Kidney glomerular epithelial cell (primary cell): Measurements from ENCODE around the gene DENND5A.
"Not testable (repeated sequence)": the region's sequence is repeated elsewhere in the genome, so short reads cannot be mapped to it uniquely, and the experiment has no call there.

Experiments used
- DNase-seq: peaks from one replicate; lab custom pipeline; 2025; lab: John Stamatoyannopoulos, UW

The DENND5A gene

DNA sequence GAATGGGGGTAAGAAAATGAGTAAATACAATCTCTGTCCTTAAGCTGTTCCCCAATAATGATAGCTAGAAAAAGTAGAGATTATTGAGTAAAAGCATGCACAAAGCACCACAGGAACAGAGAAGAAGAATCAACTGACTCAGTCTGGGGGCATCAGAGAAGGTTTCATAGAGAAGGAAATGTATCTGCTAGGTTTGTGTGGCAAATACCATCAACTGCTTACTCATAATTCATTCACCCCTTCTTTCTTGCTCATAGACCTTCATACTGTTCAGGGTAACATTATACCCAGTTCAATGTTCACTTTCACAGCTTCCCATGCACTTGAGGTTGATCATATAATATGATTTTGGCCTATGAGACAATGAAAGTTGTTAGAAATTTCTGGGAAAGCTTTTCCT lies 88.6 kb downstream of the DENND5A start:
- no peak for DNase-seq

- DNase-seq = no peak
Measured at GRCh38 chr11:9176136-9176535, 89.0 kb downstream of the DENND5A start.

DNA sequence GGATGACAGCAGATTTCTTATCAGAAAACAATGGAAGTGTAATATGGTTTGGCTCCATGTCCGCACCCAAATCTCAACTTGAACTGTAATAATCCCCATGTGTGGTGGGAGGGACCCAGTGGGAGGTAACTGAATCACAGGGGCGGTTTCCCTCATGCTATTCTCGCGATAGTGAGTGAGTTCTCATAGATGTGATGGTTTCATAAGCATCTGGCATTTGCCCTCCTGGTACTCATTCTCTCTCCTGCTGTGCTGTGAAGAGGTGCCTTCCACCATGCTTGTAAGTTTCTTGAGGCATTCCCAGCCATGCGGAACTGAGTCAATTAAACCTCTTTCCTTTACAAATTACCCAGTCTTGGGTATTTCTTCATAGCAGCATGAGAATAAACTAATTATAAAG lies 92.8 kb downstream of the DENND5A start:
- no peak for DNase-seq

DNA sequence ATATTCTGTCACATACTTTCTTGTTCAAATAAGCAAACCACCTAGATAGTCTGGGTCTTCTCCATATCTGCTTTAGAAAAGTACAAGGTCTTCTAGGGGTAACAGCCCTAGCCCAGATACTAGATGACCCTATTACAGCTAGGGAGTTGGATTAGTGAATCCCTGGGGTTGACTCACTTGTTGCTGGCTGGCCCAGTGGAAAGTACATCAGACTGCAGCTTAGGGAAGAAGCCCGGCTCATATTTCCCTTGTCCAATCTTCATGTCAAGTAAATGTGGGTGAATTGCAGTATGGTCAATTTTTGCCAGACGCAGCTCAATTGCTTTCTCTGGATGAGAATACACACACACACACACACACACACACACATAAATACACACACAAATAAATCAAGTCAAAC lies 94.7 kb downstream of the DENND5A start:
- no peak for DNase-seq

- DNase-seq = peak; percentile 28
Measured at GRCh38 chr11:9169595-9170295, 95.4 kb downstream of the DENND5A start.

DNA sequence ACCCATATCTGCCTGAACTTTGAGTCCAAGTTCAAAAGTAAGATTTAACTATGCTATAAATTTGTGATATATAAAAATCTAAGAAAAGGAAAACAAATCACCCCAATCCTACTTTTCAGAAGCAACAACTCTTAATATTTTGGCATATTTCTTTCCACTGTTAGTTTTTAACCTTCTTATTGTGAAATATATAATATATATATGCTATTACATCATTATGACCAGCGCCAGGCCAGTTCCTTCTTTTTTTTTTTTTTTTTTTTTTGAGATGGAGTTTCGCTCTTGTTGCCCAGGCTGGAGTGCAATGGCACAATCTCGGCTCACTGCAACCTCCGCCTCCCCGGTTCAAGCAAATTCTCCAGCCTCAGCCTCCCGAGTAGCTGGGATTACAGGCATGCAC lies 103.2 kb downstream of the DENND5A start:
- DNase-seq = not testable (repeated sequence)

DNA sequence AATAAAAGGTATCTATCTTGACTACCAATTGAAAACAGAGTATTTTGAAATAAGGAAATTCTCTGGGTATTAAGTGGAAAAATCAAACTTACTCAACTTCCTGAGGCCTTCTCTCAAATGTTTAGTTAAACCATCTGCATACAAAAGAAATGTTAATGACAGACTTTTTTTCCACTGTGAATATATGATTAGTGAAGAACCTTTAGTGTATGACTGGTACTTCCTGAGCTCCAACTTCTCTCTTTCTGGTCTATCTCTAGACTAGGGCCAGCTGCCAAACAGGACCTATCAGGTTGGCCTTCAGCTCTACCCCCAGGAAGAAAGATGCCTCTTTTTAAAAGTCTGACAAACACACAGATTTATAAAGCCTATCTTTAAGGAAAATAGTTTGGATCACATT lies 105.0 kb downstream of the DENND5A start:
- DNase-seq = no peak

GRCh38 chr11:9158898-9159391 lies 106.2 kb downstream of the DENND5A start:
- DNase-seq = no peak

DNA sequence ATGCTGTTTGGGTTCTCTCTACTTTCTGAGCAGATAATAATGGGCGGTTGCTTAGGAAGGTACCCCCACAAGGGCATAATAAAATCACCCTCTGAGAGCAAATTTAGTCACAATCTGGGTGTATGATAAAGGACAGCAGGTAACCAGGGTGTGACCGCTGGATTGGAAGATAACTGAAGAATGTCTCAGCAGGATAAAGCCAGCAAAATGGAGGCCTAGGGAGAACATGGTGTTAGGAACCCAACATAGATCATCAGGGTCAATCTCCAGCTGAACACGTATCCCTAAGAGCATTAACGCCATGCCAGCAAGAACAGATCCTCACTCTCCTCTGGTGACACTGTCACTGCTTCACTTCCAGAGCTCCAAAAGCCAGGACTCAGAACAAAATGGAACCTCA lies 109.2 kb downstream of the DENND5A start:
- no peak for DNase-seq

- DNase-seq = no peak
Measured at GRCh38 chr11:9153651-9154050, 111.5 kb downstream of the DENND5A start.

GRCh38 chr11:9151631-9152030 lies 113.5 kb downstream of the DENND5A start:
- DNase-seq = no peak

GRCh38 chr11:9150926-9151325 lies 114.2 kb downstream of the DENND5A start:
- no peak for DNase-seq

GRCh38 chr11:9150501-9150900 lies 114.6 kb downstream of the DENND5A start:
- peak; percentile 26 for DNase-seq

GRCh38 chr11:9148727-9149126 lies 116.4 kb downstream of the DENND5A start:
- DNase-seq = no peak

GRCh38 chr11:9148035-9148434 lies 117.1 kb downstream of the DENND5A start:
- no peak for DNase-seq

DNA sequence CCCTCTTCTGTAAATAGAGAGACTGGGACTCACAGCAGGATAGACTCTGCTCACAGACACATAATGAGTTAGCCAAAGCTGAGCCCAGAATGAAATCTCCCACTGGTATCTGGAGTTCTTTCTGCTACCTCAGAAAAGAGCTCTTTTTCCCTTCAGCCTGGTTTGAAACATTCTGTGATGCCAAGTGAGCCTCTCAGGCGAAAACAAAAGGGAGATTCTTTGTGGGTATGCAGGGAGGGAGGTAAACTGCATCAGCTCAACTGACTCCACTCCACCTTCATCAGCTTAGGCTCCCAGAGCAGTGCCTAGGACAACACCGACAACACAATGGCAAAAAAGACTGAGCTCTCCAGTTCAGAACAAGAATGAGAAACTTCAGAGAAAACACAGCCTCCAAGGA lies 118.7 kb downstream of the DENND5A start:
- no peak for DNase-seq

GRCh38 chr11:9145283-9145682 lies 119.9 kb downstream of the DENND5A start:
- DNase-seq = no peak

GRCh38 chr11:9144828-9145227 lies 120.3 kb downstream of the DENND5A start:
- DNase-seq = no peak

DNA sequence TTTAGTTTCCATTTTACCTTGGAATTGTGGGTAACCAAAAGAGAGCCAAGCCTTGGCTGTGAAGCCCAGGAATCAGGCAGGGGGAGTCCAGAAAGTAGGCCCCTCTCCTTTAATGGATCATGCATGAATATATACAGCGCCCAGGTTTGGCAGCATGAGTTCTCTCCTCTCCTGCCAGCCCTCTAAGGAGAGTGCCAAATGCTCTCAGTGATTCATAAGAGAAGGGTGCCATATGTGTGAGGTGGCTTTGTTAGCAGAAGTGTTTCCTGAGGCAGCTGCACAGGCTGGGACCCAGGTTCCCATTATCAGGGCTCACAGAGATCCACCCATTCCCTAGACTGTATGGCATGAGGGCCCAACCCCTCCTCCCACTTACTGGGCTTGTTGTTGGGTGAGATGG lies 121.4 kb downstream of the DENND5A start:
- no peak for DNase-seq

GRCh38 chr11:9142732-9143131 lies 122.4 kb downstream of the DENND5A start:
- DNase-seq = no peak

- DNase-seq = no peak
Measured at GRCh38 chr11:9141186-9141585, 124.0 kb downstream of the DENND5A start.

DNA sequence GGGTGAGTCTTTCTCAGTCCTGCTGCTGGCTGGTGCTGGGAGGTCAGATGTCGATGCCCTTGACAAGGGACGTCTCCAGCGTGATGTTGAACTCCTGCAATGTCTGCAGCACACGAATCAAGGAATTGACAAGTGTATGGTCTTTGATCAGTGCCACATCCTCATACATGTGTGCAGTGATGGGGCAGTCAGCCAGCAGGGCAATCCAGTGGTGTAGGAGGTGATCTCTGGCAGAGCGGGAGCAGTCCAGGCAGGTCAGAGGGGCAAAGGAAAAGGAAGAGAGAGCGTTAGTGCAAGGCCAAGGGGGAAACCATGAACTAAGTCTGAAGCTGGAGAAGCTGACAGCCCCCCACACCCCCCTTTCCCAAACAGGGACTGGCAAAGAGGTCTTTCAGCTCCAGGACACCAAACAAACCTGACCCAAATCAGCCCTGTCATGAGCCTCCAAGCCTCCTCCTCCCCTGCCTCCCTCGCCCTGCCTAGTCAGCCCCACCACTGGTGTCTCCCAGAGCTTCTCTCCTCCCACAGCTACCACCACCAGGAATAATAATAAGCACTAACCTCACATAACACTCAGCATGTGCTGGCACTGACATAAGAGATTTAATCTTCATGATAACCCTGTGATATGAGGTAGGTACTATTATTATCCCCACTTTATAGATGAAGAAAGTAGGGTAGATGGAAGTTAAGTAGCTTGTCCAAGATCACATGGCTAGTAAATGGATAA lies 125.4 kb downstream of the DENND5A start:
- DNase-seq = no peak
